ENCODE data around the gene APBB2. TPM values are rescaled to one million over a fixed set of nuclear protein-coding genes. Genes with fewer than 3 reads are reported as not detected.

APBB2 gene
- total RNA-seq: 260 and 271 TPM in 2 replicates

GRCh38 chr4:41214136-41214824 is at the start of gene APBB2:
APBB2 (minus strand) TSS chr4:41214542; CDS start chr4:41033254, 181,288 bp downstream.

DNA sequence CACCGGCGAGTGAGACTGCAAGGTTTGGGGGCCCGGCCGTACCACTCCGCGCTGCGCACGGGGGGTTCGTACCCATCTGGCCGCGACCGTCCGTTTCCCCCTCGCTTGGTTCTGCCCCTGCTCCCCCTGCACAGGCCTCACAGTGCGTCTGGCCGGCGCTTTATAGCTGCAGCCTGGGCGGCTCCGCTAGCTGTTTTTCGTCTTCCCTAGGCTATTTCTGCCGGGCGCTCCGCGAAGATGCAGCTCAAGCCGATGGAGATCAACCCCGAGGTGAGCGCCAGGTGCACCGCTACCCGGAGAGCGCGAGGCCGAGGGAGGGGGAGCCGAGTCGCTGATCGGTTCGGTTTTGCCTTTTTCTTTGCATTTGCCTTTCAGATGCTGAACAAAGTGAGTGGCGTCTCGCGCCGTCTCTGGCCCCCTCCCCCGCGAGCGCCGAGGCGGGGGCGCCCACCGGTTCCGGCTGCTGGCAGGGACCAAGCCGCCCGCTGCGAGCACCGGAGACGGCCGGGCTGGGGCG is 42.5 kb upstream of the APBB2 start, which contains the start of gene UCHL1:
Gene UCHL1, plus strand, starts transcription at position 189 of the 517 bp plus-strand sequence. Its CDS starts 49 bp downstream, at position 238.

Small RNAs within 50 kb of the gene (small RNA-seq; reads per million reads assigned to genes)
- gene RF00019: not detected
- gene RNA5SP160: not detected
- 1.5 reads per million, percentile 38 among the genes with 10 or more reads in this experiment for gene RNU6-1195P
- gene RNU6-836P: not detected

Other genes with a start within 250 kb of the APBB2 start
- 375 and 768 TPM in 2 replicates for gene UCHL1, start 42.4 kb upstream of the APBB2 start, total RNA-seq